HG02943 (cell line): ENCODE results near the gene DKK3.

Experiments
- ATAC-seq: cut with Tn5 transposase; IDR thresholded peaks from one replicate; pipeline ENCODE4 v1.9.1; 2021; ENCODE audit warnings: mild to moderate bottlenecking, low read depth, moderate library complexity; ENCODE audit not compliant: unreplicated experiment

The DKK3 gene

DNA sequence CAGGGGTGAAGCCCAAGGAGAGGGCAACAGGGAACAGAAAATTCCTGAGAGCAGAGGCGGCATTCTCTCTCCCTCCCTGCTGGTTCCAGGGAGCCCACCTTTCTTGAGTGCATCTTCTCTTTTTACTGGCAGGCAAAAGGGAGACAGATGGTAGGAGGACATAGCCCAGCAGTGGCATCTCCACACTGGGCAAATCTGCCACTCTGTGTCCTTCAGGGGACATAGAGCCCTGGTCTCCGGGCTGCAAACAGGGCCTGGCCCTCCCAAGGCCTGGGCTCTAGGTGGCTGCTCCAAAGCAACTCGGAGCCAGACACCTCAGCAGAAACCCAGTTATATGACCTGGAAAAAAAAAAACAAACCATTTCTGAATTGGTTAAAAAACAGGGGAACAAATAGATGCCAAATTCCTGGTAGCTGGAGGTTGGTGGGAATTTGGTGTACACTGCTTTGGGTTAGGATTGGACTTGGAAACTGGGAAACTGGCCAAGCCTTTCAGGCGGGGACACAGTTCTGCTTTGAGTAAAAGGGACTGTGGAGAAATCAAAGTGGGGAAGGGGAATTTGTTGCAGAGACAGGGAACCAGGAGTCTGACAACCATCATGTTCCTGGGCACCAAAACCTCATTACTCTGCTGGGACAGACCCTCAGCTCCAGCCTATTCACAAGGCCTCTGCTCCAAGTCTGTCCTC is 23.6 kb upstream of the DKK3 start:
- no peak for ATAC-seq

DNA sequence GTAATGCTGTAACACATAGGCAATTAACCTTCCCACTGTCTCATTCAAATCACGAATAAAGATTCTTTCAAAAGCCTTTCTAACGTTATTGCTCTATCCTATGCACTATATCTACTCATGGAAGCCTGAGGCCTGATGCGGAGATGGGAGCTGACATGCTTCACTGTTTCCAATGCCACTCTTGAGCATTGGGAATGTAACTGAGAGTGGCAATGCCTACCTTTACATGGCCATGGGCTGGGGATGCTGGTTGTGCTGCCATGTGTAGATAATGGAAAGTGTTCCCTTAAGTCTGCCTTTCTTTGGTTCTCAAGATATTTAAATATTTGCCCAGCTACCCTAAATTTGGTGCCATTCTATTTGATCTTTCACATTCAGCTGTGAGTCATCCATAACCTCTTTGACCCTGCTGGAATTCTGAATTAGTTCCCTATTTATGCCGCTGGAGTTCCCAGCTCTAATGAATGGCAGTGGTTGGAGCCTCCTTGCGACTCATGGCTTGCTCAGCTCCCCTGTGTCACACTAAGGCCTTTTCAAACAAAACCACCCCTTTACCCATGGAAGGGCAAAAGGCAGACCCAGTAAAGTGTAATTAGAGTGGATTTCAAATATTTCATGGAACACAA is 21.4 kb upstream of the DKK3 start:
- ATAC-seq: no peak

DNA sequence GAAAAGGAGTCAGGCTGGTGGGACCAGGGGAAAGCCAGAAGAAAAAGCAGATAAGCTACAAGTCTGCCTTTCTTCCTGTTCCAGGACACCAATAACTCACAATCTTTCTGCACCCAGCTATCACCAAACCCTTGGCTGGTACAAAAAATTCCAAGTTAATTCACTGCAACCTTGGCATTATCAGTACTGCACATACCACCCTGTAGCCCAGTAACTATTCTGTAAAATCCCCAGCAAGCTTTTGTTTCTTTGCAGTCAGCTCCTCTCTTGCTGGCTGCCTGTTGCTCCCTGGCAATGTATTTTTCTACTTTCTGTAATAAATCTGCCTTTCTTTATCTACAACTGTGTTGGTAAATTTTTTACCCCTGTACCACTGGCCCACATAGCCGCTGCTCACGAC is 20.7 kb upstream of the DKK3 start:
- ATAC-seq: no peak

DNA sequence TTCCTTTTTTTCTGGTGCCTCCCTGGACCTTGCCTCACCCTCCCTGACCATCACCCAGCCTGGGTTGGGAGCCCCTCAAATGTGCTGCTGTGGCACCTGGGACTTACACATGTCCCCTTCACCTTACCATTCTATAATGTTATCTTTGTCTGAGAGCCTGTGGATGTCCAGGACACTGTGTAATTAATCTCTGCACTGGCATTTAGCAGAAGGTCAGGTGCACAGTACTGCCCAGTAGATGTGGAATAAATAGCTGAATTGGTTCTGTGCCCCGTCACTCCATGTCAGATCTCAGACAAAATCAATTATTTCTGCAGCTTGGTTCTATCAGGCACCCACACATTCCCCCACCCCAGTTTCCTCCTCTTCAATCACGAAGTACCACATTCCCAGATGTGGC is 19.9 kb upstream of the DKK3 start:
- ATAC-seq: no peak

DNA sequence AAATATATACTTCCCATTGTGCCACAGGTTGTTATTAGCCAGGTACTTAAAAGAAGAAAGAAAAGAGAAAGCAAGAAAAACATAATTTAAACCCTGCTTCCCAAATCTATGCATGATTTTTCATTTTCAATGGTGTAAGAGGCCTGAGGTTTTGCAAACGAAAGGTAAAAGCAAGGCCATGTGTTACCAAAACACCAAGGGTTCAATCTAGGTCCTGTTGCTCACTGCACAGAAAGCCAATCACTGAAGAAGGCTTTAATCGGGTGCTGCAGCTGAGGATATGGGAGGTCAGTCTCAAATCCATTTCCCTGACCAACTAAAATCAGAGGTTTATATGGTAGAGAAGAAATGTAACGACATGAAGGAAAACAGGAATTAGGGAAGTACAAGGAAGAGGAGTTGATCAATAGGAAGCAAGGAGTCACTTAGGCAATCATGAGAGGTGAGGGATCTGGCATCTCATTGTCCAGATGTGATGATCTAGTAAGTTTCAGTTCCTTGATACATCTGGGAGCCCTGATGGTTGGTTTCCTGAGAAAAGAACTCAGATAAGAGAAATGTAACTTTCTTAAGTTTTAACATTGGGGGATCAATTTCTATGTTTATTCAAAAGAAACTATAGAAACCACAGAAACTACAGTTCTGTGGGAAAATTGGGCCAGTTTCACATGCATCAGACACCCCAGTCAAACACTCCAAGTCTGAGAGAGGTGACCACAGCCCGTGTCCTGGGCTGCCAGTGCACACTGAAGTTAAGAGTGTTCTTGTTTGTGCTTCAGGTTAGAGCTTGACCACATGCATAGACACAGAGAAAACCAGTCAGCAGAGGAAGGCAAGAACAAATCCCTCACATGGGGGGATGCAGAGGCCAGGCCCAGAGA is 18.1 kb upstream of the DKK3 start:
- ATAC-seq: no peak

DNA sequence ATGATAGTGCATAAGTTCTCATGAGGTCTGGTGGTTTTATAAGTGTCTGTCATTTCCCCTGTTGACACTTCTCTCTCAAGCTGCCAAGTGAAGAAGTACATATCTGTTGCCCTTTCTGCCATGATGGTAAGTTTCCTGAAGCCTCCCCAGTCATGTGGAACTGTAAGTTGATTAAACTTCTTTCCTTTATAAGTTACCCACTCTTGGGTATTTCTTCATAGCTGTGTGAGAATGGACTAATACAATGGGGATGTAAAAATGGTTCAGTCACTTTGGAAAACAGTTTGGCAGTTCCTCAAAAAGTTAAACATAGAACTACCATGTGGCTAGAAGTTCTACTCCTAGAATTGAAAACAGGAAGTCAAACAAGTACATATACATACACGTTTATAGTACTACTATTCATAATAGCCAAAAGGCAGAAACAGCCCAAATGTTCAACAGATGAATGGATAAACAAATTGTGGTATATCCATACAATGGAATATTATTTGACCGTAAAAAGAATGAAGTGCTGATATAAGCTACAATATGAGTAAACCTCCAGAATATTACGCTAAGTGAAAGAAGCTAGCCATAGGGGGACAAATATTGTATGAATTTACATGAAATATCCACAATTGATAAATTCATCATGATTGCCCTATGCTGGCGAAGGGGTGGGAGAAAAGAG is 16.0 kb upstream of the DKK3 start:
- ATAC-seq: no peak

DNA sequence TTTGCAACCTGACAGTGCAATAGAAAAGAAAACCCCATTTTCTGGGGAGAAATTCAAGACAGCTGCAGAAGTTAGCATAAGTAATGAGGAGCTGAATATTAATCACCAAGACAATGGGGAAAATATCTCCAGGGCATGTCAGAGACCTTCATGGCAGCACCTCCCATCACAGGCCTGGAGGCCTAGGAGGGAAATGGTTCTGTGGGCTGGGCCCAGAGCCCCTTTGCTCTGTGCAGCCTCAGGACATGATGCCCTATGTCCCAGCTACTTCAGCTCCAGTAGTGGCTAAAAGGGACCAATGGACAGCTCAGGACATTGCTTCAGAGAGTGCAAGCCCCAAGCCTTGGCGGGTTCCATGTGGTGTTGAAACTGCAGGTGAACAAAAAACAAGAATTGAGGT is 14.6 kb upstream of the DKK3 start:
- ATAC-seq: no peak

DNA sequence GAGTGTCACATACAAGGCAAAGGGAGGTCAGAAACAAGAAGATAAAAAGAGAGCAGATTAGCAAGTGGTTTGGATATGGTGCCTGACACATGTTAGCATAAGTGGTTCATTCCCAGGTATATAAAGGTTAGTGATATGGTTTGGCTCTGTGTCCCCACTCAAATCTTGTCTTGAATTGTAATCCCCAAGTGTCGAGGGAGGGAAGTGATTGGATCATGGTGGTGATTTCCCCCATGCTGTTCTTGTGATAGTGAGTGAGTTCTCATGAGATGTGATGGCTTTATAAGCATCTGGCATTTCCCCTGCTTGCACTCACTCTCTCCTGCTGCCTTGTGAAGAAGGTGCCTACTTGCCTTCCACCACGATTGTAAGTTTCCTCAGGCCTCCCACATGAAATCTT is 12.1 kb upstream of the DKK3 start:
- ATAC-seq: no peak

DNA sequence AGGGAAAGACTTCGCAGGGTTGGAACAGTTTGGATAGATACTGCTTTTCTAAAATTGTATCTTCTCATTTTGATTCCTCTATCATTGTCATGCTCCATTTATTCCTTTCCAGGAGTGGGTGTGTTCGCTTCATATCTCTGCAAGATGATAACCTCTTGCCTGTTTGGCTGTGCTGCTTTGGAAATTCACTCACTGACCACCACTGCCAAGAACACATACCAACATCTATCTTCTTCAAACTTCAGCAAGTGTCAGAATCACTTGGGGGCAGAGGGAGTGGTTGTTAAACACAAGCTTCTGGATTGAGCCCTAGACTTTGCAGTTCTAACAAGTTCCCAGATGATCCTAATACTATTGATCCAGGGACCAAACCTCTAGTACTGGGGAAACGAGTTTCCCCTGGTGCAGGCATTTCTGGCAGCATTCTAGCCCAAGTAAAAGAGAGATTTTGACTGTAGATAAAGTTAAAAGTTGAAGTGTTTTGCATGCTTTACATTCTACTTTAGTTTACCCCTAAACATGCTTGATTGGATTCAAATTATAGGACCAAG is 11.5 kb upstream of the DKK3 start:
- no peak for ATAC-seq

DNA sequence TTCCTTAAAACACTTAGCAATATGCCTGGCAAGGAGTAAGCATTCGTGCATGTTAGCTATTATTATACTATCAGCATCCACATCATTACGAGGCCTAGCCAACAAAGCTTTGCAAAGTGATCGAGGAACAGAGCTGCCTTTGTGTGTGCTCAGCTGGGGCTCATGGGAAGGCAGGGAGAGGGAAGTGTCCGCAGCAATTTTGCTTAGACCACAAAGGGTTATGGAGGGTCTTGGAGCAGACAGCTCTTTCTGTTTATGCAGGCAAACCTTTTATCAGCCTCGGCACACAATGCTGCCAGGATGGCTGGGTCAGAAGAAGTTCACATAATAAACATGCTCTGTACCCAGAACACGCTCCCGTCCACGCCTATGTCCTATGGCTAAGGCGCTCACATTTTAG is 10.9 kb upstream of the DKK3 start:
- no peak for ATAC-seq

DNA sequence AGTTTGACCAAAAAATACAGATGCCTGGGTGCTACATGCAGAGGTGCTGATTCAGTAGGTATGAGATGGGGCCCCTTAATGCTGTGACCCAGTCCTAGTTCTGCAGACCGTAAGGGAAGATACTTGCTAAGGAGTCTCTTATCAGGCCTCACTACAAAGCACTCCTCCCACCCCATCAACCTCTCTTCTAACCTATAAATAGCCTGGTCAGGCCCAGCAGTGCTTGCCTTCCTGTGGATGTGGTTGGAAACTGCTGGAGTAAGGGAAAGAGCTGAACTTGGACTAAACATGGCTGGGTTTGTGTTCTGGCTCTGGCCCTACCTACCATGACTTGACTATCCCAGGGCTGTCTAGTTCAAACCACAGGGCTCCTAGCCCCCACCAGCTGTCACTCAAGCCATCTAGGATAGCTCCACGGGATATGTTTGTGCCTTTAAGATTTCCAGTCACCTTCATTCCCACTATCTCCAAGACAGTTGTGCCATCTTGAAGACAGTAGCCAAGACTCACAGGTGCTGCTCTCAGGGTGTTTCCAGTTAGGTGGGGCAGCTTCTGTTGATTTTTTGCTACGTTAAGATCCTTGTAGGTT is 9.5 kb upstream of the DKK3 start:
- no peak for ATAC-seq

DNA sequence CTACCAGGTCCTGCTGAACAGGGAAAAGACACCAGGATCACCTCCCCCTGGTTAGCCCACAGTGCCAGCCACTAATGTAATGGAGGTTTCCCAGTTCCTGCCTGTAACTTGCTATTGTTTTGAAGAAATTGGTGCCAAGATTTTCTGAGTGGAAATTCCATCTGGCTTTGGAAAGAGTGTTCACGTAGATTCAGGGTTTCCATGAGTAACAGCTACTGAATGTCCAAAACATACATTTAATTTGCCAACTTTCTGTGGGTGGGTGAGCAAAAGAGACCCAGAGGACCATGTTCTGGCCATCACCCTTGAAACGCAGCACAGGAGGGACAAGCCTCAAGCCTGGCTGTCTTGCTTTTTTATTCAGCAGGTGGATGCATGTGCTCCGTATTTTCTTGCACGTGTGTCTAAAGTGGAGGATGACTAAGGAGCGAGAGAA is 8.8 kb upstream of the DKK3 start:
- ATAC-seq: no peak

DNA sequence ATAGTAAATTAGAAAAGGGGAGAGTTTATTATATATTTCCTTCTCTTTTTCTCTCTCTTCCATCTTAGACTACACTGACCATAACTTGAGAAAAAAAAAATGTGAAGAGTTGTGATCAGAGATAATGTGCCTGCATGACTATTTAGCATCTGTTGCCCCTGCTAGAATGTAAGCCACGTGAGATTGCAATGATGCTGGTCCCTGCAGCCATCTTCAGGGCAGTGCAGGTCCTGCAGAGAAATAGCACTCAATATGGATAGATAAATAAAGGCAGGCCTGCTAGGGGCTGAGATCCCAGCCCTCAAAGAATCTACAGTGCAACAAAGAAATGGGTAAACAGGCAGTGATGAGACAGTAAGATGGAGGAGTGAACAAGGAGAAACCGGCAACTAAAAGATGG is 7.8 kb upstream of the DKK3 start:
- ATAC-seq: no peak

DNA sequence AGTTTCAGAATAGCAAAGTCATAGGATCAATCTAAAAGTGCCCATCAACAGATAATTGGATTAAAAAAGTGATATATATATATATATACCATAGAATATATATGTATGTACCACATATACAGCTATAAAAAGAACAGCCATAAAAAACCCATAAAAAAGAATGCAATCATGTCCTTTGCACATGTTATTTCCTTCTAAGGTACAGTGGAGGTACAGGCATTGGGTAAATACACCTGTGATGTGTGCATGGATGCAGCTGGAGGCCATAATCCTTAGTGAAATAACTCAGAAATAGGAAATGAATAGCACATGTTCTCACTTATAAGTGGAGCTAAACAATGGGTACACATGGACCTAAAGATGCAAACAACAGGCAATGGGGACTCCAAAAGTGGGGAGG is 7.1 kb upstream of the DKK3 start:
- ATAC-seq: no peak

DNA sequence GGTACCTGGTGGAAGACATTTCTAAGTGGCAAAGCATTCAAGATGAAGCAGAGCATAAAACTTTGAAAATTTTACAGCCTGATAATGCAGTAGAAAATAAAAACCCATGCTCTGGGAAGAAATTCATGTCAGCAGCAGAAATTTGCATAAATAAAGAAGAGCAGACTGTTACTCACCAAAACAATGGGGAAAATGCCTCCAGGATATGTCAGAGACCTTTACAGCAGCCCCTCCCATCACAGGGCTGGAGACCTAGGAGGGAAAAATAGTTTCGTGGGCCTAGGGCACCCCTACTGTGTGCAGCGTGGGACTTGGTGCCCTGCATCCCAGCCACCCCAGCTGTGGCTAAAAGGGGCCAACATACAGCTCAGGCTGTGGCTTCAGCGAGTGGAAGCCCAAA is 5.4 kb upstream of the DKK3 start:
- ATAC-seq: no peak

DNA sequence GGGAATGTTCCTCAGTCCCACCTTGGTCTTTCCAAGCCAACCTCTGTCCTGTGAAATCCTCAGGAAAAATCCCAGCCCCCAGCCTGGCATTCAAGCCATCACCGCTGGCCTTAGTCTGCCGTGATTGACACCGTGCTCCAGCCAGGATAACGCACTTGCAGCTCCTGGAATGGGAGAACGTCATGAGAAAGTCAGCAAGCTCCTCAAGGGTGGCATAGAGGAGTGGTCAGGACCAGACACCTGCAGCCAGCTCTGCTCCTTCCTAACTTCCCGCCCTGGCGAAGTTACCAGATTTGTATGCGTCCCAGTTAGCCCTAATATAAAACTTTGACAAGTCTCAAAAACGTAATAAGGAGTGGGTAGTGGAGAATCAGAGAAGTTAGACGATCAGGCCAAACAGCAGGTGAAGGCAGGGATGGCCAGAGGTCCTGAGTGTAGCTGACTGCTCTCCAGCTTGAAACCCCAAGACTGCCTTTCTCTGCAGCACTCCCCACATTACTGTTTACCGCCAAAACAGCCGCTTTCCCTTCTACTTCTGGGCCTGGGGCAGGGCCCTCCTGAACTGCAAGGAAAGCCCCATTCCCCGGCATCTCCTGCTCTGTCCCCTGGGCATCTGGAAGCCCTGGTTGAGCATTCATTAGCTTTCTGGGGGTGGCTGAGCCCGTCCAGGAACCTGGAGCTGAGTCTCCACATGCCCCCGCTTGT is 1.3 kb upstream of the DKK3 start:
- no peak for ATAC-seq

DNA sequence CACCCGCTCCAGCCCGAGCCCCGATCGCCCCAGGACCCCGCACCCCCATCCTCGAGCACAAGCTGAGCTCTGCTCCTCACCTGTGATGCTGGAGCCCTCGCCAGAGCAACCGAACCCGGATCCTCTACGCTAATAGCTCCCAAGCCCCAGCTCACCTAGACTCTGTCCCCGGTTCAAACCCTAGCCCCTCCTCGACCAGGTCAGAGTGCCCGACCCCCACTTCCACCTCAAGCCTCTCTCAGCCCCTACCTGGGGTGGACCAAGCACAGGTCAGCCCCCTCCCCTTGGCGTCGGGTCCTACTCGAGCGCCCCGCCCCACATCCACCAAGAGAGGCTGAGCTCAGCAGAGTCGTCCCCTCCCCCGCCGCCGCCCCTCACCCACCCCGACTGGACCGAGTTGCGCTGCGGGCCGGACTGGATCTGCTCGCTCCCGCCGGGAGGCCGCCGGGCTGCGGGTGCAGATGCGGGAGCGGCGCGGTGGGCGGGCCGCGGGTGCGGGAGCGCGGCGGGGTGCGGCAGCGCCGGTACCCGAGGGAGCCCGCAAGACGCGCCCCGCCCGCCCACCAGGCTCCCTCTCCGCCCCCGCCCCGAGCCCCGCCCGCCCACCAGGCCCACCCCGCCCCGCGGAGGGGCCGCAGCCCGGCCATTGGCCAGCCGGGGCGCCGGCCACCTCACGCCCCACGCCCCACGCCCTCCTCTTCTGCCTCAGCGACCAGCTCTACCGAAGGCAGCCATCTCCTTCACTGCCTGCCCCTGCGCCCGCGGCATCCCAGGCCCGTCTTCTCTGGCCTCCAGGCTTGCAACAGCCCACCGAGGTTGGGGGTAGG is 577 bp upstream of the DKK3 start:
- ATAC-seq: no peak

DNA sequence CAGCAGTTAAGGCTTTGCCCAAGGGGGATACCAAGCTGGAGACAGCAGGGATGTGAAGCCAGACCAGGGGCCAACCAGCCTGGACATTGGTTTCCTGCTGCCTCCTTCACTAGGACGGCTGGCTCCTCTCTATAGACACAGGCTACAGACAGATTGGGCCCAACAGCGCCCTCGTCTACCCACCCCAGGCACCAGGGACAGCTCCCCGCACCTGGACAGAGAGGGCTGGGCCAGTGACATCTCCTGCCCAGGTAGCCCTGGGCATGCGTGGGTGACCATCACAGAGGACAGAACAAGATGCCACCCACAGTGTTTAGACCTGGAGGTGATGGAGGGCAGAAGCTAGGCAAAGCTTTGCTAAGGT is 1.2 kb downstream of the DKK3 start:
- ATAC-seq: no peak
